ENCODE results near the gene HCRT. TPM values are rescaled to one million over a fixed set of nuclear protein-coding genes. Genes with fewer than 3 reads are reported as not detected.

Gene HCRT
- total RNA-seq, 2 experiments from 2014 or later = not detected

DNA sequence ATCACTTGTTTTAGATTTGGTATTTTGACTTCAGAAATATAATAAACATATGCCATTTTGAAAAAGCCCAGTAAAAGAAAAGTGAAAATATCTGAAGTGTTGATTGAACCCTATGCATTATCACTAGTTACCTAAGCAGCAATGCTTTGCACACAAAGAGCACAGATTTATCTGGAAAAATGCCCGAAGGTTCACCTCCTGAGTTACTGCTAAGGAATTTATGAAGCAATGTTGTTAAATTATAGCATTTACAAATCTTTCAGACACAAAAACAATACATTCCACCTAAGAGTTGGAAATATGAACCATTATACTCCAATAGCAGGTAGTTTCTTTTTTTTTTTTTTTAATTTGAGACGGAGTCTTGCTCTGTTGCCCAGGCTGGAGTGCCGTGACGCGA, 47.9 kb upstream of the HCRT start:
- Histone ChIP-seq H3K4me3 (ENCODE audit: low read depth, low read length, poor library complexity, severe bottlenecking) (no peak overlapping the region), H3K4me1 (ENCODE audit: insufficient read depth, low read length, poor library complexity, severe bottlenecking) (no peaks in the 10 kb centered on the region), H3K4me2 (ENCODE audit: low read length) (no peak overlapping the region), H3K79me2 (ENCODE audit: insufficient read depth, low read depth, low read length) (no peaks in the 10 kb centered on the region), H3K36me3 (ENCODE audit: insufficient read depth, low read length) (no peaks in the 10 kb centered on the region; the same call in 1 of the 2 replicates), H3K27ac (ENCODE audit: low read depth, low read length, poor library complexity, severe bottlenecking) (no peak overlapping the region), H2AFZ (ENCODE audit: low read length) (no peak overlapping the region), H3K9me3 (ENCODE audit: low read length) (no peaks in the 10 kb centered on the region), H3K9me2 (ENCODE audit: insufficient read depth, low read length) (no peaks in the 10 kb centered on the region), H4K20me1 (ENCODE audit: insufficient read depth, low read length) (no peaks in the 10 kb centered on the region)
- ChIA-PET CTCF (ENCODE audit: unreplicated experiment) (no interaction called here), POLR2A (no interaction called here)
- no peak for DNase-seq (ENCODE audit: low spot score)
- no TSS peak for BruUV-seq (replicated peaks)
- intact Hi-C loops (cut with micrococcal nuclease; ENCODE audit: unreplicated experiment) = no loop called here
- TF ChIP-seq EZH2phosphoT487 (IDR thresholded peaks at IDR 0.05; ENCODE audit: borderline replicate concordance, low read depth, low read length) = no peak
- TF ChIP-seq, protein P1, sequence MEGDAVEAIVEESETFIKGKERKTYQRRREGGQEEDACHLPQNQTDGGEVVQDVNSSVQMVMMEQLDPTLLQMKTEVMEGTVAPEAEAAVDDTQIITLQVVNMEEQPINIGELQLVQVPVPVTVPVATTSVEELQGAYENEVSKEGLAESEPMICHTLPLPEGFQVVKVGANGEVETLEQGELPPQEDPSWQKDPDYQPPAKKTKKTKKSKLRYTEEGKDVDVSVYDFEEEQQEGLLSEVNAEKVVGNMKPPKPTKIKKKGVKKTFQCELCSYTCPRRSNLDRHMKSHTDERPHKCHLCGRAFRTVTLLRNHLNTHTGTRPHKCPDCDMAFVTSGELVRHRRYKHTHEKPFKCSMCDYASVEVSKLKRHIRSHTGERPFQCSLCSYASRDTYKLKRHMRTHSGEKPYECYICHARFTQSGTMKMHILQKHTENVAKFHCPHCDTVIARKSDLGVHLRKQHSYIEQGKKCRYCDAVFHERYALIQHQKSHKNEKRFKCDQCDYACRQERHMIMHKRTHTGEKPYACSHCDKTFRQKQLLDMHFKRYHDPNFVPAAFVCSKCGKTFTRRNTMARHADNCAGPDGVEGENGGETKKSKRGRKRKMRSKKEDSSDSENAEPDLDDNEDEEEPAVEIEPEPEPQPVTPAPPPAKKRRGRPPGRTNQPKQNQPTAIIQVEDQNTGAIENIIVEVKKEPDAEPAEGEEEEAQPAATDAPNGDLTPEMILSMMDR (conservative IDR thresholded peaks at IDR 0.05; ENCODE audit: low read length) = no peak

DNA sequence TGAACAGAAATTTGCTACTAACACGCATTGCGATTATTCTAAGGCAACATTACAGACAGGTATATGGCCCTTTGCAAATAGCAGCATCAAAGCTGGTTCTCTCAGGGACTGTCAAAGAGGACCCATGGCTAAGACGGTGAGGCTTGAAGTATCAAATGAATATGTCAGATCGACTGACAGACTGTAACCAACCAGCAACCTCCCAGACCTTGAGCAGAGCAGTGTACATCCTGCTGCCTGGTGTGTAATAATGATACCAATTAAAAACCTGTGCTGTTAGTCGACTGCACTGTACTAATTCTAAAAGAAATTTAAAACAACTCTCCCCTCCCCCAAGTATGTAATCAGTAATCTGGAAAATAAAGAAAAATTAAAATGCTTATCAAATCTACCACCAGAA, 45.0 kb upstream of the HCRT start:
- ChIA-PET CTCF (ENCODE audit: unreplicated experiment) (no interaction called here), POLR2A (no interaction called here)
- no peaks in the 10 kb centered on the region for H4K20me1 ChIP-seq (ENCODE audit: insufficient read depth, low read length)
- H3K4me1 ChIP-seq (ENCODE audit: insufficient read depth, low read length, poor library complexity, severe bottlenecking) = no peaks in the 10 kb centered on the region
- intact Hi-C loops (cut with micrococcal nuclease; ENCODE audit: unreplicated experiment) = no loop called here
- H3K36me3 ChIP-seq (ENCODE audit: insufficient read depth, low read length) = no peaks in the 10 kb centered on the region; the same call in 1 of the 2 replicates
- BruUV-seq (replicated peaks) = no TSS peak
- no peaks in the 10 kb centered on the region for H3K79me2 ChIP-seq (ENCODE audit: insufficient read depth, low read depth, low read length)
- no peak overlapping the region for H3K4me3 ChIP-seq (ENCODE audit: low read depth, low read length, poor library complexity, severe bottlenecking)
- H2AFZ ChIP-seq (ENCODE audit: low read length) = no peak overlapping the region
- DNase-seq (ENCODE audit: low spot score) = no peak
- H3K27ac ChIP-seq (ENCODE audit: low read depth, low read length, poor library complexity, severe bottlenecking) = no peak overlapping the region
- H3K9me2 ChIP-seq (ENCODE audit: insufficient read depth, low read length) = no peaks in the 10 kb centered on the region
- TF ChIP-seq EZH2phosphoT487 (IDR thresholded peaks at IDR 0.05; ENCODE audit: borderline replicate concordance, low read depth, low read length) = no peak
- TF ChIP-seq, protein P1 (conservative IDR thresholded peaks at IDR 0.05; ENCODE audit: low read length) = no peak
- H3K9me3 ChIP-seq (ENCODE audit: low read length) = no peaks in the 10 kb centered on the region
- H3K4me2 ChIP-seq (ENCODE audit: low read length) = no peak overlapping the region

GRCh38 chr17:42227849-42228700, 42.8 kb upstream of the HCRT start:
- Histone ChIP-seq H3K4me3 (ENCODE audit: low read depth, low read length, poor library complexity, severe bottlenecking) (no peak overlapping the region), H2AFZ (ENCODE audit: low read length) (no peak overlapping the region), H4K20me1 (ENCODE audit: insufficient read depth, low read length) (no peaks in the 10 kb centered on the region), H3K27ac (ENCODE audit: low read depth, low read length, poor library complexity, severe bottlenecking) (no peak overlapping the region), H3K4me2 (ENCODE audit: low read length) (no peak overlapping the region), H3K9me2 (ENCODE audit: insufficient read depth, low read length) (no peaks in the 10 kb centered on the region), H3K79me2 (ENCODE audit: insufficient read depth, low read depth, low read length) (no peaks in the 10 kb centered on the region), H3K36me3 (ENCODE audit: insufficient read depth, low read length) (peaks cover 2% of the 10 kb centered on the region), H3K9me3 (ENCODE audit: low read length) (no peaks in the 10 kb centered on the region), H3K4me1 (ENCODE audit: insufficient read depth, low read length, poor library complexity, severe bottlenecking) (no peaks in the 10 kb centered on the region)
- ChIA-PET CTCF (ENCODE audit: unreplicated experiment) (no interaction called here), POLR2A (no interaction called here)
- no peak for TF ChIP-seq EZH2phosphoT487 (IDR thresholded peaks at IDR 0.05; ENCODE audit: borderline replicate concordance, low read depth, low read length)
- TF ChIP-seq, protein P1 (conservative IDR thresholded peaks at IDR 0.05; ENCODE audit: low read length) = no peak
- intact Hi-C loops (cut with micrococcal nuclease; ENCODE audit: unreplicated experiment) = loop anchor here (10.0 kb wide), 2 partner anchors 47 to 177 kb away; partner anchors contain the start of gene STAT5B
- no TSS peak for BruUV-seq (replicated peaks)
- DNase-seq (ENCODE audit: low spot score) = no peak

All from OCI-LY7 (cell line).